GM10266 (cell line): ENCODE data around the gene TEX261.

ENCODE experiments used
- DNase-seq: peaks from one replicate; pipeline ENCODE4 v3.0.0; 2012; ENCODE audit errors: extremely low spot score
- CTCF ChIP-seq: IDR thresholded peaks from 2 replicates; pipeline ENCODE4 v1.5.1; 2012; ENCODE audit warnings: mild to moderate bottlenecking, low read depth; ENCODE audit not compliant: control insufficient read depth, insufficient read depth; ENCODE audit errors: missing control alignments

The TEX261 gene

DNA sequence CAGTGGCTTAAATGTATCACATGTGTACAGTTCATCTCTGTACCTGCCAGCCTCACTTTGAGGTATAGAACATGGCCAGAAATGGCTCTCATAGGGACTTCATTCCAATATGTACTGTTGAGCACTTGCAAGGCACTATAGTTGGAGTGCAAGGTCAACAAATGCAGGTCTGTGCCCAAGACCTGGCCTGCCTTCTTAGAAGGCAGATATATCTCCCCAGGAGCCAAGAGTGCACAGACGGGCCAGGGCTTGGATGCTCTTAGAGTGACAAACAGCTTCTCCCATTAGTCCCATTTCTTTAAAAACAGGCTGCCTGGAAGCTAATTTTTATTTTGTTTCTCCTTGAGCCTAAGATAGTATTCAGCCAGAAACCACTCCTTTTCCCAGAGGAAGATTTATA lies 7.3 kb downstream of the TEX261 start:
- no peak for TF ChIP-seq CTCF
- no peak for DNase-seq

GRCh38 chr2:70986499-70987189 lies 8.0 kb downstream of the TEX261 start:
- no peak for TF ChIP-seq CTCF

GRCh38 chr2:70985956-70986355 lies 8.7 kb downstream of the TEX261 start:
- TF ChIP-seq CTCF, result no peak
- DNase-seq, result no peak

More at GRCh38 chr2:70986499-70987189, 8.0 kb downstream of the TEX261 start:
- no peak for DNase-seq

- DNase-seq, result no peak
- no peak for TF ChIP-seq CTCF
Observed at GRCh38 chr2:70985283-70985688, 9.4 kb downstream of the TEX261 start.

DNA sequence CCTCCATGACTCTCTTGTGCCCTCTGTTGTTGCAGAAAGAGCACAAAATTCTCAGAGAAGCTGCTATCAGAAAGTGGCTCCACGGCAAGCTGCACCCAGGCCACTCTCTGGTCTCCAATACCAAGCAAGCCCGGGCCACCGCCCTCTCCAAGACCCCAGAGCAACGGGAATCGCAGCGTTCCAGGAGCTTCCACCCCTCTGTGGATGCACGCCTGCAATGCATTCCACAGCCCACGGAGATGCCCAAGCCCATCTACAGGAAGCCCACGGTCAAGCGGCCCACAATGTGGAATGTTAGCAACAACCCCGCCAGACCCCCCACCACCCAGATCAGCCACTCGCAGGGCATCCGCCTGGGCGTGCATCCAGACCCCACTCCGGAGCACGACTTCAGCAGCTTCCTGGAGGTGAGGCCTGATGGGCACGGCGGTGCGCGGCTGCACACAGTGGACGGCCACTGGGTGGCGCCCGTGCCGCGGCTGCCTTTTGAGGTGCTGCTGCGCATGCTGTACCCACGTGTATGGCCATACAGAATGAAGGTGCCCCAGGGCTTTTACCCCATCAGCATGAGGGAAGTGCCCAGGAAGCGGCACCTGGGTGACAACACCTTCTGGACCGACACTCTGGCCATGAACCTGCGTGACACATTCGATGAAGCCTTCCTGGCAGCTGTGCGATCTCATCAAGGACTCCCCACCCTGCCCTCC lies 9.9 kb downstream of the TEX261 start:
- DNase-seq, result peak; percentile 89
- peak; percentile 97 for TF ChIP-seq CTCF

DNA sequence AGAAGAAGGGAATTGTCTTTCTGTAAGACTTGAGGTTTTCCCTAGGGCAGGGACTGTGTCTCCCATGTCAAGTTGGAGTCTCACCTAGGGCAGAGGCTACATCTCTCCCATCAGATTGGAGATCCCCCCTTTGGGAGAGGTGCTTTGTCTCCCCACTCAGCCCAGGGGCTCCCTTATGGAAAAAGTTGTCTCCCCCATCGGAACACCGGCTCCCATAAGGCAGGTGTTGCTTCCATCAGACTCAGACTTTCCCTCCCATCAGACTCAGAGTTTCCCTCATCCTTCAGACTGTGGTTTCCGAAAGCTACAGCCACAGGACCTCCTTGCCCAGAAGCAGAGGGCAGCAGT lies 10.5 kb downstream of the TEX261 start:
- DNase-seq, result no peak
- TF ChIP-seq CTCF, result no peak
